SU-DHL-6 (cell line): ENCODE measurements around the gene IDH3G.

Experiments used
- H2AFZ ChIP-seq: fragments of 200-600 bp; sonication (generic); 2 replicates; pipeline ENCODE4 v1.6.1; 2014; ENCODE audit warnings: low read depth, mild to moderate bottlenecking, moderate library complexity, mixed read lengths, antibody characterized with exemption, low read length; ENCODE audit not compliant: severe bottlenecking
- H3F3A ChIP-seq: fragments of 200-600 bp; shearing (Covaris generic); 2 replicates; pipeline ENCODE4 v1.6.0; 2016; ENCODE audit warnings: antibody characterized with exemption, mild to moderate bottlenecking; ENCODE audit not compliant: insufficient read depth
- H3K27ac ChIP-seq: fragments of 200-600 bp; sonication (generic); 2 replicates; pipeline ENCODE4 v1.5.1; 2016; ENCODE audit warnings: low read depth, mild to moderate bottlenecking, low read length, moderate library complexity, mixed read lengths
- H3K27me3 ChIP-seq: fragments of 200-600 bp; sonication (generic), shearing (Covaris generic); 2 replicates; pipeline ENCODE4 v1.6.0; 2014; ENCODE audit warnings: mild to moderate bottlenecking, low read length
- H3K36me3 ChIP-seq: fragments of 200-600 bp; sonication (generic); 2 replicates; pipeline ENCODE4 v1.6.1; 2014; ENCODE audit warnings: mild to moderate bottlenecking, low read length, mixed read lengths
- H3K4me2 ChIP-seq: fragments of 300-600, 200-600 bp; shearing (Covaris generic), sonication (generic); 2 replicates; pipeline ENCODE4 v1.6.0; 2014; ENCODE audit warnings: low read length, low read depth, mild to moderate bottlenecking; ENCODE audit not compliant: poor library complexity, severe bottlenecking
- H3K4me3 ChIP-seq: fragments of 200-600 bp; sonication (generic); 2 replicates; pipeline ENCODE4 v1.5.1; 2014; ENCODE audit warnings: antibody characterized with exemption, low read length, mild to moderate bottlenecking, mixed read lengths; ENCODE audit not compliant: insufficient read depth, poor library complexity, severe bottlenecking
- H3K79me2 ChIP-seq: fragments of 200-600 bp; sonication (generic); 2 replicates; pipeline ENCODE4 v1.6.1; 2014; ENCODE audit warnings: mild to moderate bottlenecking, low read length, moderate library complexity; ENCODE audit not compliant: insufficient read depth
- H3K9ac ChIP-seq: fragments of 200-600 bp; sonication (generic); 2 replicates; pipeline ENCODE4 v1.7.0; 2014; ENCODE audit warnings: mild to moderate bottlenecking, low read length
- H3K9me2 ChIP-seq: fragments of 200-600 bp; sonication (generic); replicated peaks from 2 replicates; pipeline ENCODE4 v1.6.1; 2014; ENCODE audit warnings: low read length; ENCODE audit not compliant: insufficient read depth
- H3K9me3 ChIP-seq: fragments of 200-600 bp; sonication (generic); 2 replicates; pipeline ENCODE4 v1.6.1; 2014; ENCODE audit warnings: low read length, mixed read lengths; ENCODE audit not compliant: insufficient read depth
- H4K20me1 ChIP-seq: fragments of 200-600 bp; sonication (generic); 2 replicates; pipeline ENCODE4 v1.6.1; 2014; ENCODE audit warnings: low read depth, mild to moderate bottlenecking, antibody characterized with exemption, low read length, moderate library complexity, mixed read lengths
- CTCF ChIP-seq: fragments of 200-600 bp; sonication (generic); IDR thresholded peaks from one replicate; pipeline ENCODE4 v1.5.1; 2017; ENCODE audit warnings: antibody characterized with exemption, mild to moderate bottlenecking, low read length, moderate library complexity; ENCODE audit not compliant: insufficient read depth, poor library complexity, severe bottlenecking
- EZH2phosphoT487 ChIP-seq: fragments of 200-600 bp; sonication (generic), shearing (Covaris generic); conservative IDR thresholded peaks from 2 replicates; pipeline ENCODE4 v1.6.1; 2018; ENCODE audit warnings: mild to moderate bottlenecking, antibody characterized with exemption, low read length, moderate library complexity, mixed read lengths

IDH3G gene

DNA sequence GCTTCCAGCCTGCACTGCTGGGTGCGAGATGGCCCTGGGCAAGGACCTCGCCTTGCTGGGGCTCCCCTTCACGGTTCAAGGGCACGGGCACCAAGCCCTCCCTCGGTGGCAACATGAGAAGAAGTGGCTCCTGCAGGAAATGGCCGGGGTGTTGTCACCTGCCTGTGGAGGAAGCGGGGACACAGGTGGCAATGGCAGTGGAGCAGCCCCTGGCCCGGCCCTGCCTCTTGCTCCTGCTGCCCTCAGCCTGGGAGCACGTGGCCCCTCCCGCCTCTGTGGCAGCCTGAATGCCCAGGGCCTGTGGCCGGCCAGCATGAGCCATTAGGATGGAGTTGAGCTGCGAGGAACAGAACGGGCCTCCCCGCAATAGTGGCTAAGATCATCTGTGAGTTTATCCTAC is 52.7 kb downstream of the IDH3G start:
- Histone ChIP-seq H3K9ac (no peak overlapping the region), H4K20me1 (no peaks in the 10 kb centered on the region), H3K27ac (no peak overlapping the region), H3K27me3 (no peaks in the 10 kb centered on the region), H3K4me2 (no peak overlapping the region), H2AFZ (no peak overlapping the region), H3K79me2 (no peaks in the 10 kb centered on the region), H3K4me3 (no peak overlapping the region), H3F3A (no peaks in the 10 kb centered on the region), H3K9me2 (no peaks in the 10 kb centered on the region), H3K36me3 (no peaks in the 10 kb centered on the region), H3K9me3 (no peaks in the 10 kb centered on the region)
- TF ChIP-seq EZH2phosphoT487, result no peak

DNA sequence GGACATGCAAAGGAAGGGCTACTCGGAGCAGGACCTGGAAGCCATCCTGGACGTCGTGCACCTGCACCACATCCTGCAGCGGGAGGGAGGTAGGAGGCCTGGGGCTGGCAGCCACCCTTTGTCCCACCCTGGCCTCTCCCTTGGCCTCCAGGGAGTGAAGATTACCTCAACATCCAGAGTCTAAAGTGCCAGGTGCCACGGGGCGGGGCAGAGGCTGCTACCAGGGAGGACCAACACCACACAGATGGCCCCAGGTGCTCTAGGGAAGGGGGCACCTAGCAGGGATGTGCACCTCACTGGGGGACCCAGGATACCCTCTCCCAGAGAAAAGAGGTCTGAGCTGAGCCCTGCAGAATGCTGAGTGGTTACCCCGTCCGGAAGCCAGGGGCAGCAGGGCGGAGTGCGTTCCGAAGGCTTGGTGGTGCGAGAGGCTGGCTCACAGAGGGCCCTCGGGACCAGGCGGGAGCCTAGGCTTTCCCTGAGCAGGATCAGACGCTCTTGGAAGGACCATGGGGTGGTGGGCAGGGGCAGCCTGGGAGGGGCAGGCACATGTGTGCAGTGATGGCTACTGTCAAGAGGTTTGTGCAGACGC is 53.4 kb downstream of the IDH3G start:
- Histone ChIP-seq H3F3A (no peaks in the 10 kb centered on the region), H3K36me3 (no peaks in the 10 kb centered on the region), H3K9ac (no peak overlapping the region), H3K27me3 (no peaks in the 10 kb centered on the region), H3K4me2 (no peak overlapping the region), H3K9me2 (no peaks in the 10 kb centered on the region), H3K9me3 (no peaks in the 10 kb centered on the region), H3K4me3 (no peak overlapping the region), H2AFZ (no peak overlapping the region), H4K20me1 (no peaks in the 10 kb centered on the region), H3K27ac (no peak overlapping the region), H3K79me2 (no peaks in the 10 kb centered on the region)
- no peak for TF ChIP-seq CTCF
- TF ChIP-seq EZH2phosphoT487, result no peak

- TF ChIP-seq CTCF (no peak), EZH2phosphoT487 (no peak)
- Histone ChIP-seq H3K4me2 (no peak overlapping the region), H3K4me3 (no peak overlapping the region), H4K20me1 (no peaks in the 10 kb centered on the region), H3K27me3 (no peaks in the 10 kb centered on the region), H3K27ac (no peak overlapping the region), H3K9me3 (no peaks in the 10 kb centered on the region), H3F3A (no peaks in the 10 kb centered on the region), H3K36me3 (no peaks in the 10 kb centered on the region), H2AFZ (no peak overlapping the region), H3K79me2 (no peaks in the 10 kb centered on the region), H3K9me2 (no peaks in the 10 kb centered on the region), H3K9ac (no peak overlapping the region)
Measured at GRCh38 chrX:153739754-153740486, 54.3 kb downstream of the IDH3G start.

DNA sequence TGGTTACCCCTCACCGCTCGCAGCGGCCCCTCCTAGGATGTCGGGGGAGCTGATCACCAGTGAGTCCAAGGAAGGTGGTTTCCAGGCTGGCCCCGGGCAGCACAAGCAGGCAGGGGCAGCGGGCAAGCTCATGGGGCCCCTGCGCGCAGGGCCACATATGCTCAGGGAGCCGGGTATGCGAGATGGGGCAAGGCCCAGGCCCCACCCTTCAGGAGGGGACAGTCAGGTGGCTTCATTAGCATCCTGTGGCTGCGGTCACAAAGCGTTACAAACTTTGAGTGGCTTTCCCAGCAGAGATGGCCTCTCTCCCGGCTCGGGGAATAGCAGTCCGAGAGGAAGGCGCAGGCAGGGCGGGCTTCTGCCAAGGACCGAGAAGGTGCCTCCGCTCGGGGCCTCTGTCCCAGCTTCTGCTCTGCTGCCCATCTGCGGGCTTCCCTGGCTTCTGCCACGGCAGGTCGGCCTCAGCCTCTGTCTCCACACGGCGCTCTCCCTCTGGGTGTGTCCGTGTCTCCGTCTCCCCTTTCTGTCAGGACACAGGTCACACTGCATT is 56.0 kb downstream of the IDH3G start:
- H3K4me3 ChIP-seq, result no peak overlapping the region

More for the DNA sequence above, 56.0 kb downstream of the IDH3G start:
- Histone ChIP-seq H3K27me3 (no peaks in the 10 kb centered on the region), H3K4me2 (no peak overlapping the region), H4K20me1 (no peaks in the 10 kb centered on the region), H3K36me3 (no peaks in the 10 kb centered on the region), H3F3A (no peaks in the 10 kb centered on the region), H2AFZ (no peak overlapping the region), H3K79me2 (no peaks in the 10 kb centered on the region), H3K9me3 (no peaks in the 10 kb centered on the region), H3K9me2 (no peaks in the 10 kb centered on the region), H3K9ac (no peak overlapping the region), H3K27ac (no peak overlapping the region)
- no peak for TF ChIP-seq CTCF
